Stimulated activated CD8-positive, alpha-beta memory T cell treated with anti-CD3 and anti-CD28 coated beads, Interleukin-4, amount 100 ng/mL, for 24 hours (primary cell): ENCODE results near the gene UQCR10.
"Not testable (repeated sequence)": the region's sequence is repeated elsewhere in the genome, so short reads cannot be mapped to it uniquely, and the experiment has no call there.

ENCODE experiments used
- DNase-seq: peaks from one replicate; pipeline ENCODE4 v3.0.0-alpha.2; 2020; ENCODE audit warnings: low read depth

The UQCR10 gene

GRCh38 chr22:29737251-29738117 is 29.7 kb upstream of the UQCR10 start:
- no peak for DNase-seq

- no peak for DNase-seq
Observed at GRCh38 chr22:29738118-29738815, 28.9 kb upstream of the UQCR10 start.

GRCh38 chr22:29739346-29739875 is 27.8 kb upstream of the UQCR10 start:
- no peak for DNase-seq

- DNase-seq, result no peak
Observed at GRCh38 chr22:29740216-29740615, 27.0 kb upstream of the UQCR10 start.

- DNase-seq, result no peak
Observed at GRCh38 chr22:29741926-29742325, 25.2 kb upstream of the UQCR10 start.

GRCh38 chr22:29742326-29742725 is 24.8 kb upstream of the UQCR10 start:
- no peak for DNase-seq

- DNase-seq, result no peak
Observed at GRCh38 chr22:29744902-29745301, 22.3 kb upstream of the UQCR10 start.

GRCh38 chr22:29747832-29748231 is 19.3 kb upstream of the UQCR10 start:
- DNase-seq, result no peak

GRCh38 chr22:29748248-29748893 is 18.8 kb upstream of the UQCR10 start:
- DNase-seq, result no peak

GRCh38 chr22:29750029-29750428 is 17.1 kb upstream of the UQCR10 start:
- no peak for DNase-seq

- DNase-seq, result no peak
Observed at GRCh38 chr22:29750559-29751538, 16.3 kb upstream of the UQCR10 start.

GRCh38 chr22:29751669-29752068 is 15.5 kb upstream of the UQCR10 start:
- no peak for DNase-seq

- no peak for DNase-seq
Observed at GRCh38 chr22:29753808-29754657, 13.1 kb upstream of the UQCR10 start.

GRCh38 chr22:29754658-29755395 is 12.3 kb upstream of the UQCR10 start:
- not testable (repeated sequence) for DNase-seq

- DNase-seq, result no peak
Observed at GRCh38 chr22:29755889-29756288, 11.3 kb upstream of the UQCR10 start.

- no peak for DNase-seq
Observed at GRCh38 chr22:29756341-29756740, 10.8 kb upstream of the UQCR10 start.

- no peak for DNase-seq
Observed at GRCh38 chr22:29757096-29757495, 10.1 kb upstream of the UQCR10 start.

- no peak for DNase-seq
Observed at GRCh38 chr22:29758068-29758622, 9.0 kb upstream of the UQCR10 start.

GRCh38 chr22:29758959-29759358 is 8.2 kb upstream of the UQCR10 start:
- no peak for DNase-seq
